ENCODE measurements around the gene GALNS.

Gene GALNS, protein sequence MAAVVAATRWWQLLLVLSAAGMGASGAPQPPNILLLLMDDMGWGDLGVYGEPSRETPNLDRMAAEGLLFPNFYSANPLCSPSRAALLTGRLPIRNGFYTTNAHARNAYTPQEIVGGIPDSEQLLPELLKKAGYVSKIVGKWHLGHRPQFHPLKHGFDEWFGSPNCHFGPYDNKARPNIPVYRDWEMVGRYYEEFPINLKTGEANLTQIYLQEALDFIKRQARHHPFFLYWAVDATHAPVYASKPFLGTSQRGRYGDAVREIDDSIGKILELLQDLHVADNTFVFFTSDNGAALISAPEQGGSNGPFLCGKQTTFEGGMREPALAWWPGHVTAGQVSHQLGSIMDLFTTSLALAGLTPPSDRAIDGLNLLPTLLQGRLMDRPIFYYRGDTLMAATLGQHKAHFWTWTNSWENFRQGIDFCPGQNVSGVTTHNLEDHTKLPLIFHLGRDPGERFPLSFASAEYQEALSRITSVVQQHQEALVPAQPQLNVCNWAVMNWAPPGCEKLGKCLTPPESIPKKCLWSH

DNA sequence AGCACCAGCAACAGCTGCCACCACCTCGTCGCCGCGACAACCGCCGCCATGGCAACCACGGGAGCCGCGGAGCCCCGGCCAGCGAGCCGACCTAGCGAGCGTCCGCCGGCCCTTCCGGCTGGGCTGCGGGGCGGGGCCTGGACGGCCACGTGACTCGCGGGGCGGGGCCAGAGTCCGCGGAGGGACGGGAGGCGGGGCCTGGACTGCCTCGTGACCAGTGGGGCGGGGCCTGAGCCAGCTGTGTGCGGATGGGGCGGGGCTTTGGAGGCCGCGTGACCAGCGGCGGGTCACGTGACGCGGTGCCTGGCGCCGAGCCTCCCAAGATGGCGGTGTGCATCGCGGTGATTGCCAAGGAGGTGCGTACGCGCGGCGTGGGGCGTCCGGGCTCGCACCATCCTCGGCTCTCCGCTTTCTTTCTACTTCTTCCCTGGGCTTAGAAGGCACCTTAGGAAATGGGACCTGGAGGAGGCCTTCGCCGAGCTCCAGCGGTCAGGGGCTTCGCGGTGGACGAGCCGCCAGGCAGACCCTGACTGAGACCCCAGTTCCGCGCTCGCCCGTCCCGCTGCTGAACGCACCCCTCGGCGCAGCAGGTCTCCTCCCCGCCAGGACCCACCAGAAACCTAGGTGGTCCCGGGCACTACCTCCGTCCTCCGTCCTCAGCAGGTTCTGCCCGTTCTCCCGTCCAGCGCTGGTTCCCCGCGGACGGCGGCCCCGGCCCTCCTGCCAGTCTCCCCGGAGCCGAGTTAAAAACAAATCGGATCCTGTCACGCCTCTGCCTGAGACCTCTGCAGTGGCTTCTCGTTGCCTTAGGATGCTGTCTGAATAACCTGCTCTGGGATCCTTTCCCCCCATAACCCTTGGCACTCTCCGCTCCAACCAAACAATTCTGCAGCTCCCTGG lies at the start of gene GALNS, which contains the start of gene TRAPPC2L:
Gene GALNS (minus strand): TSS at position 120 of the 900 bp plus-strand sequence. CDS start 70 bp downstream, at position 50.
Gene TRAPPC2L (plus strand): TSS at position 300 of the 900 bp plus-strand sequence. CDS start 24 bp downstream, at position 324.
- Histone ChIP-seq H3K9ac (ENCODE audit: low read depth, low read length) (peak within 1 kb of the TSS; percentile 75), H3K4me1 (ENCODE audit: control insufficient read depth, insufficient read depth, low read length) (peaks cover 12% of the 10 kb centered on the region), H3K27me3 (ENCODE audit: control insufficient read depth, insufficient read depth, low read length) (no peaks in the 10 kb centered on the region), H3K36me3 (ENCODE audit: control insufficient read depth, insufficient read depth, low read length) (peaks cover 38% of the 10 kb centered on the region), H3K27ac (ENCODE audit: low read depth, low read length) (peak within 1 kb of the TSS; percentile 61), H3K9me3 (ENCODE audit: control insufficient read depth, insufficient read depth, low read length) (no peaks in the 10 kb centered on the region), H3K4me3 (ENCODE audit: low read depth, low read length) (peak within 1 kb of the TSS; percentile 89)

DNA sequence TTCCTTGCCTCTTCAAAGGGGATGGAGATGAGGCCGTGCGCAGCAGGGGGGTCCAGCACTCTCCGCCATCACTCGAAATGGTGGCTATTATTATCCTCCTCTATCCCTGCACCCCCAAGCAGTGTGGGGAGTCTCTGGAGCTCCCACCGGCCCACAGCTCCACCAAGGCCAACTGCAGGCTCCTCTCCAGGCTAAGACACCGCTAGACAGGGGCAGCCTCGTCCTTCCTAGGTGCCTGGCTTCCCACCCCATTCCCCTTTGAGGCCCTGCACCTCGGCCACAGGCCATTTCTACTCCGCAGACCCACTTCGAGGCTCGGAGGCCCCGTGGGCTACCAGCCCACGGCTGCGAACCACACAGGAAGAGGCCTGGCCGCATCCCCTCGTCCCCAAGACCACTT lies 49.3 kb upstream of the GALNS start:
- Histone ChIP-seq H3K27ac (ENCODE audit: low read depth, low read length) (no peak overlapping the region), H3K9ac (ENCODE audit: low read depth, low read length) (no peak overlapping the region), H3K27me3 (ENCODE audit: control insufficient read depth, insufficient read depth, low read length) (no peaks in the 10 kb centered on the region), H3K36me3 (ENCODE audit: control insufficient read depth, insufficient read depth, low read length) (no peaks in the 10 kb centered on the region), H3K9me3 (ENCODE audit: control insufficient read depth, insufficient read depth, low read length) (no peaks in the 10 kb centered on the region), H3K4me3 (ENCODE audit: low read depth, low read length) (no peak overlapping the region), H3K4me1 (ENCODE audit: control insufficient read depth, insufficient read depth, low read length) (no peaks in the 10 kb centered on the region)

DNA sequence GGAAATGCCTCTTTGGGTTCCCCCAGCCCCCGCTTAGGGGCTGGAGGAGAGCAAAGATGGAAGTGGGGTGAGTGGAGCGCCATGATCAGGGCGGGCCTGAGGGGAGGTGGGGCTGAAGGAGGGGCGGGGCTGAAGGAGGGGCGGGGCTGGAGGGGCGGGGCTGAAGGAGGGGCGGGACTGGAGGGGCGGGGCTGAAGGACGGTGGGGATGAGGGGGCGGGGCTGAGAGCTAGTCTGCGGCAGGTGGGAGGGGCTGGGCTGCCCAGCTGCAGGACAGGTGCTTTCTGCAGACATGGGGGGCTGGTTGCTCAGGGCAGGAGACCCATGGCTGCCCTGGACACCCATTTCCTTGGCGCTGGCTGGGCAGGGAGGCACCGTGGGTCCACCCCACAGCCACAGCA lies 48.8 kb upstream of the GALNS start:
- no peak overlapping the region for H3K27ac ChIP-seq (ENCODE audit: low read depth, low read length)
- H3K9me3 ChIP-seq (ENCODE audit: control insufficient read depth, insufficient read depth, low read length): no peaks in the 10 kb centered on the region
- H3K4me1 ChIP-seq (ENCODE audit: control insufficient read depth, insufficient read depth, low read length): no peaks in the 10 kb centered on the region
- no peaks in the 10 kb centered on the region for H3K27me3 ChIP-seq (ENCODE audit: control insufficient read depth, insufficient read depth, low read length)
- H3K9ac ChIP-seq (ENCODE audit: low read depth, low read length): no peak overlapping the region
- no peaks in the 10 kb centered on the region for H3K36me3 ChIP-seq (ENCODE audit: control insufficient read depth, insufficient read depth, low read length)
- no peak overlapping the region for H3K4me3 ChIP-seq (ENCODE audit: low read depth, low read length)

- Histone ChIP-seq H3K4me3 (ENCODE audit: low read depth, low read length) (no peak overlapping the region), H3K27me3 (ENCODE audit: control insufficient read depth, insufficient read depth, low read length) (no peaks in the 10 kb centered on the region), H3K36me3 (ENCODE audit: control insufficient read depth, insufficient read depth, low read length) (no peaks in the 10 kb centered on the region), H3K4me1 (ENCODE audit: control insufficient read depth, insufficient read depth, low read length) (no peaks in the 10 kb centered on the region), H3K27ac (ENCODE audit: low read depth, low read length) (no peak overlapping the region), H3K9me3 (ENCODE audit: control insufficient read depth, insufficient read depth, low read length) (no peaks in the 10 kb centered on the region), H3K9ac (ENCODE audit: low read depth, low read length) (no peak overlapping the region)
These were observed 48.1 kb upstream of the GALNS start for GRCh38 chr16:88904676-88905365.

DNA sequence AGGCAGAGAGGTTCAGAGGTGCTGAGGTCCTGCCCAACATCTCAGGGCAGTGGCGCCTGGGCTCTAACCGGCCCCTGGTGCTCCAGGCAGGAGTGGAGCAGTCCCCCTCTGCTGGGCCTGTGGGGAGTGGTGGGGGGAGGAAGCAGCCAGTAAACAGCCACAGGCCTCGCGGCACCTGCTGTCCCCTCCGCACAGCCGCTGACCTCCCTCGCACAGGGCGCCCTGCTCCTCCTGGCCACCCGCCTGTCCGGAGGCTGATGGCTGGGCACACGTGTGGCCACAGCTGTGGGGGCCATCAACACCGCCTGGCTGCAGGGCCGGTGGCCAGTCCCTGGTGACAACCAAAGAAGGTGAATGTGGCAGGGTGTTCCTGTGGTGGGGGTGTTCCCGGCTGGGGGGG lies 46.5 kb upstream of the GALNS start:
- no peak overlapping the region for H3K27ac ChIP-seq (ENCODE audit: low read depth, low read length)
- no peaks in the 10 kb centered on the region for H3K9me3 ChIP-seq (ENCODE audit: control insufficient read depth, insufficient read depth, low read length)
- no peaks in the 10 kb centered on the region for H3K36me3 ChIP-seq (ENCODE audit: control insufficient read depth, insufficient read depth, low read length)
- H3K27me3 ChIP-seq (ENCODE audit: control insufficient read depth, insufficient read depth, low read length): no peaks in the 10 kb centered on the region
- no peak overlapping the region for H3K9ac ChIP-seq (ENCODE audit: low read depth, low read length)
- no peak overlapping the region for H3K4me3 ChIP-seq (ENCODE audit: low read depth, low read length)
- H3K4me1 ChIP-seq (ENCODE audit: control insufficient read depth, insufficient read depth, low read length): no peaks in the 10 kb centered on the region

DNA sequence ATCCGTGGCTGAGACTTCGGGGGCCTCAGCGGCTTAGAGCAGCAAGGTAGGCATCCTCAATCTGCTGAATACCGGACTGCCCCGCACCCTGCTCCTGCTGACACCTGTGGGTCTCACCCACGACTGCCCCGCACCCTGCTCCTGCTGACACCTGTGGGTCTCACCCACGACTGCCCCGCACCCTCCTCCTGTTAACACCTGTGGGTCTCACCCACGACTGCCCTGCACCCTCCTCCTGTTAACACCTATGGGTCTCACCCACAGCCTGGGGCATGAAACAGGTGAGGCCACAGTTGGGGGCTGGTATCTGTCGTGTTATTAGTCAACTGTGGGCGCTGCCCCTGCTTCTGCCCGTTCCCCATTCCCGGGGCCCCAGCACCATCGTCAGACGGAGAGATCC lies 46.0 kb upstream of the GALNS start:
- Histone ChIP-seq H3K4me1 (ENCODE audit: control insufficient read depth, insufficient read depth, low read length) (no peaks in the 10 kb centered on the region), H3K9ac (ENCODE audit: low read depth, low read length) (no peak overlapping the region), H3K36me3 (ENCODE audit: control insufficient read depth, insufficient read depth, low read length) (no peaks in the 10 kb centered on the region), H3K27ac (ENCODE audit: low read depth, low read length) (no peak overlapping the region), H3K9me3 (ENCODE audit: control insufficient read depth, insufficient read depth, low read length) (no peaks in the 10 kb centered on the region), H3K27me3 (ENCODE audit: control insufficient read depth, insufficient read depth, low read length) (no peaks in the 10 kb centered on the region), H3K4me3 (ENCODE audit: low read depth, low read length) (no peak overlapping the region)

DNA sequence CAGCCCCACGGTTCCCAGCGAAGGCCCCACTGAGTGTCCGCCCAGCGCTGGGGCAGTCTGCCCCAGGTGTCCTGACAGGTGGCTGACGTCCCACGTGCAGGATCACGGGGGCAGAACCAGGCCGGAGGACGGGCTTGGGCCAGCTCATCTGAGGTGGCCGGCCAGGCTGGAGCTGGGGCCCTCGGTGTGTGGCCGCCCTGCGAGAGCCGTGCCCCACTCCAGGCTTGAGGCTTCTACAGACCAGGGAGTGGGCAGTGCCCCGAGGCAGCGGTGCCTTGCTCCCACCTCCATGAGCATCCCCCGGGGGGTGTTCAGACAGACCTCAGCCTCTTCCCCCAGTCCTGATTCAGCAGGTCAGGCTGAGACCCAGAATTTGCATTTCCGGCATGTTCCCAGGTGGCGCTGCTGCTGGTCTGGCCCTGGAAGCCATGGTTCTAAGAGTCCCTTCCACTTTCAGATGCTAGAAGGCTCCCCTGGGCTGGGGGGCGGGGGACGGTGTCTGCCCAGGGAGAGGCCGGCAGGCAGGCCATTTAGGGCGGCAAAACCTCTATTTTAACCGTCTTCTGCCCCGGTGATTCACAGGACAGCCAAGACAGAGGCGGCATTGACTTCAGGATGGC lies 45.1 kb upstream of the GALNS start:
- no peaks in the 10 kb centered on the region for H3K27me3 ChIP-seq (ENCODE audit: control insufficient read depth, insufficient read depth, low read length)
- no peak overlapping the region for H3K9ac ChIP-seq (ENCODE audit: low read depth, low read length)
- H3K36me3 ChIP-seq (ENCODE audit: control insufficient read depth, insufficient read depth, low read length): no peaks in the 10 kb centered on the region
- no peak overlapping the region for H3K4me3 ChIP-seq (ENCODE audit: low read depth, low read length)
- H3K4me1 ChIP-seq (ENCODE audit: control insufficient read depth, insufficient read depth, low read length): no peaks in the 10 kb centered on the region
- H3K9me3 ChIP-seq (ENCODE audit: control insufficient read depth, insufficient read depth, low read length): no peaks in the 10 kb centered on the region
- H3K27ac ChIP-seq (ENCODE audit: low read depth, low read length): no peak overlapping the region

GRCh38 chr16:88900662-88901052 lies 43.9 kb upstream of the GALNS start:
- Histone ChIP-seq H3K27me3 (ENCODE audit: control insufficient read depth, insufficient read depth, low read length) (no peaks in the 10 kb centered on the region), H3K36me3 (ENCODE audit: control insufficient read depth, insufficient read depth, low read length) (no peaks in the 10 kb centered on the region), H3K9me3 (ENCODE audit: control insufficient read depth, insufficient read depth, low read length) (no peaks in the 10 kb centered on the region), H3K4me3 (ENCODE audit: low read depth, low read length) (no peak overlapping the region), H3K9ac (ENCODE audit: low read depth, low read length) (no peak overlapping the region), H3K4me1 (ENCODE audit: control insufficient read depth, insufficient read depth, low read length) (no peaks in the 10 kb centered on the region), H3K27ac (ENCODE audit: low read depth, low read length) (no peak overlapping the region)

- H3K36me3 ChIP-seq (ENCODE audit: control insufficient read depth, insufficient read depth, low read length): no peaks in the 10 kb centered on the region
- no peak overlapping the region for H3K27ac ChIP-seq (ENCODE audit: low read depth, low read length)
- no peak overlapping the region for H3K9ac ChIP-seq (ENCODE audit: low read depth, low read length)
- no peak overlapping the region for H3K4me3 ChIP-seq (ENCODE audit: low read depth, low read length)
- no peaks in the 10 kb centered on the region for H3K27me3 ChIP-seq (ENCODE audit: control insufficient read depth, insufficient read depth, low read length)
- no peaks in the 10 kb centered on the region for H3K9me3 ChIP-seq (ENCODE audit: control insufficient read depth, insufficient read depth, low read length)
- no peaks in the 10 kb centered on the region for H3K4me1 ChIP-seq (ENCODE audit: control insufficient read depth, insufficient read depth, low read length)
These were observed 43.3 kb upstream of the GALNS start for GRCh38 chr16:88899901-88900661.
